Vagina (tissue), 2 donors: Measurements from ENCODE around the gene MAP2K5.

ENCODE experiments used
- CTCF ChIP-seq, 3 experiments: fragments of 450-650 bp in 2 of 3; fragments of 200-600 bp in 1 of 3; sonication (generic) in 1 of 3; IDR thresholded peaks; one replicate each; pipeline ENCODE4 v1.5.1; 2017 to 2019; ENCODE audit warnings: antibody characterized with exemption in 3 of 3, mild to moderate bottlenecking in 2 of 3, moderate library complexity in 2 of 3
- POLR2A ChIP-seq, 2 donors: fragments of 450-650 bp; IDR thresholded peaks; one replicate each; pipeline ENCODE4 v1.6.1; 2017; ENCODE audit warnings: antibody characterized with exemption in 2 of 2, mild to moderate bottlenecking in 2 of 2, moderate library complexity in 2 of 2

DNA sequence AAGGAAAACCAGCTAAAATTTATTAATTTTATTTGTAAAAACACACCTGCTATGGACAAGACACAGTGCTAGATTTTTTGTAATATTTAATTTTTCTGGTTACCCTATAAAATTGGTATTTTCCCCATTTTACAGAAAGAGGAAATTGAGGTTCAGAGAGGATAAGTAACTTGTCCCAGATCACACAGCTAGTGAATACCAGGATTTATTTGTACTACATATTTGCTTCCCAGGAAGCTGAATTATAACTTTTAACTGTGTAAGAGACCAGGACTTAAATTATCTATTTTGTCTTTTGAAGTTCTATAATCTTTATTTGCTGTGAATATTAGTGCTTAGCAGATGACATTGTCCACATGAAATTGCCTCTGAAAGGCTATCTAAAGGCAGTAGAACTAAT, 49.7 kb downstream of the MAP2K5 start:
- no peak for TF ChIP-seq CTCF (IDR thresholded peaks at IDR 0.05)
- no peak for TF ChIP-seq POLR2A (IDR thresholded peaks at IDR 0.05)
